WTC11 (cell line): ENCODE measurements around the gene MLPH. TPM values are rescaled to one million over a fixed set of nuclear protein-coding genes. Genes with fewer than 3 reads are reported as not detected.
A peak's percentile ranks its signal among the peaks of the same experiment; 100 is the strongest.

Source experiments
- ATAC-seq: fragments of 200-7000 bp; cut with Tn5 transposase; 2 replicates; pipeline ENCODE4 v1.10.0; 2021; ENCODE audit warnings: mild to moderate bottlenecking, moderate library complexity
- CTCF ChIA-PET: fragments of 300-600 bp; sonication (Branson Sonifier 250); formaldehyde crosslinking; loops from one replicate; lab custom pipeline; 2021; ENCODE audit warnings: antibody characterized with exemption; lab: Charles Lee
- POLR2A ChIA-PET: fragments of 350-600 bp; sonication (Branson Sonifier 250); formaldehyde crosslinking; loops from one replicate; lab custom pipeline; 2021; ENCODE audit warnings: antibody characterized with exemption; lab: Charles Lee
- DNase-seq: peaks from one replicate; pipeline ENCODE4 v3.0.0; 2021; ENCODE audit warnings: low spot score
- H3K27ac Mint-ChIP-seq: 2 replicates; pipeline ENCODE4 v1.8.0; 2021; ENCODE audit warnings: mixed read lengths
- H3K27me3 Mint-ChIP-seq: 2 replicates; pipeline ENCODE4 v1.8.0; 2021; ENCODE audit warnings: low read depth, mild to moderate bottlenecking, moderate library complexity, mixed read lengths
- H3K36me3 Mint-ChIP-seq: 2 replicates; pipeline ENCODE4 v1.8.0; 2021; ENCODE audit warnings: mixed read lengths
- H3K4me1 Mint-ChIP-seq: 2 replicates; pipeline ENCODE4 v1.8.0; 2022; ENCODE audit warnings: mixed read lengths
- H3K4me3 Mint-ChIP-seq: 2 replicates; pipeline ENCODE4 v1.8.0; 2021; ENCODE audit warnings: mild to moderate bottlenecking, moderate library complexity, mixed read lengths
- H3K9me3 Mint-ChIP-seq: 2 replicates; pipeline ENCODE4 v1.8.0; 2021; ENCODE audit warnings: mixed read lengths
- ARID4B ChIP-seq: sonication (generic); formaldehyde crosslinking; IDR thresholded peaks from 2 replicates; pipeline ENCODE4 v1.8.0; 2023; ENCODE audit warnings: missing genetic modification reagents, mild to moderate bottlenecking, borderline replicate concordance
- ATF6 ChIP-seq: sonication (generic); formaldehyde crosslinking; IDR thresholded peaks from 2 replicates; pipeline ENCODE4 v1.8.1; 2023; ENCODE audit warnings: mild to moderate bottlenecking, missing genetic modification reagents
- CREM ChIP-seq: sonication (generic); formaldehyde crosslinking; IDR thresholded peaks from 2 replicates; pipeline ENCODE4 v1.8.1; 2022; ENCODE audit warnings: mild to moderate bottlenecking, missing genetic modification reagents, moderate library complexity
- E2F4 ChIP-seq: sonication (generic); formaldehyde crosslinking; IDR thresholded peaks from 2 replicates; pipeline ENCODE4 v1.8.1; 2022; ENCODE audit warnings: low read depth, mild to moderate bottlenecking, moderate library complexity, missing genetic modification reagents, borderline replicate concordance
- GABPB1 ChIP-seq: sonication (generic); formaldehyde crosslinking; IDR thresholded peaks from 2 replicates; pipeline ENCODE4 v1.8.1; 2023; ENCODE audit warnings: mild to moderate bottlenecking, missing genetic modification reagents
- GTF2I ChIP-seq: fragments of 250-450 bp; sonication (Bioruptor Pico); conservative IDR thresholded peaks from 2 replicates; pipeline ENCODE4 v1.4.0; 2021; ENCODE audit warnings: mild to moderate bottlenecking
- HMGA2 ChIP-seq: fragments of 250-450 bp; sonication (Bioruptor Pico); IDR thresholded peaks from 2 replicates; pipeline ENCODE4 v1.4.0; 2021; ENCODE audit warnings: mild to moderate bottlenecking, moderate library complexity
- JAZF1 ChIP-seq: fragments of 250-450 bp; sonication (Bioruptor Pico); IDR thresholded peaks from 2 replicates; pipeline ENCODE4 v1.9.0; 2021; ENCODE audit warnings: moderate library complexity, mild to moderate bottlenecking, inconsistent platforms
- MYBL2 ChIP-seq: sonication (generic); formaldehyde crosslinking; IDR thresholded peaks from 2 replicates; pipeline ENCODE4 v1.8.1; 2023; ENCODE audit warnings: mild to moderate bottlenecking, moderate library complexity, missing genetic modification reagents
- NFATC4 ChIP-seq: fragments of 250-450 bp; sonication (Bioruptor Pico); IDR thresholded peaks from 2 replicates; pipeline ENCODE4 v1.9.0; 2021; ENCODE audit warnings: mild to moderate bottlenecking
- NFE2L1 ChIP-seq: sonication (generic); formaldehyde crosslinking; IDR thresholded peaks from 2 replicates; pipeline ENCODE4 v1.8.1; 2023; ENCODE audit warnings: missing genetic modification reagents
- NR2C2 ChIP-seq: sonication (generic); formaldehyde crosslinking; IDR thresholded peaks from 2 replicates; pipeline ENCODE4 v1.8.0; 2022; ENCODE audit warnings: mild to moderate bottlenecking, missing genetic modification reagents
- PRRX2 ChIP-seq: fragments of 250-450 bp; sonication (Bioruptor Pico); IDR thresholded peaks from 2 replicates; pipeline ENCODE4 v1.8.0; 2021; ENCODE audit warnings: mild to moderate bottlenecking
- RORB ChIP-seq: fragments of 250-450 bp; sonication (Bioruptor Pico); IDR thresholded peaks from 2 replicates; pipeline ENCODE4 v1.9.0; 2021; ENCODE audit warnings: mild to moderate bottlenecking
- SOX15 ChIP-seq: fragments of 250-450 bp; sonication (Bioruptor Pico); IDR thresholded peaks from 2 replicates; pipeline ENCODE4 v1.9.0; 2021; ENCODE audit warnings: mild to moderate bottlenecking
- STAT6 ChIP-seq: sonication (generic); formaldehyde crosslinking; conservative IDR thresholded peaks from 2 replicates; pipeline ENCODE4 v1.8.1; 2023; ENCODE audit warnings: mild to moderate bottlenecking, low read depth, missing genetic modification reagents, moderate library complexity
- TCF7 ChIP-seq: sonication (generic); formaldehyde crosslinking; IDR thresholded peaks from 2 replicates; pipeline ENCODE4 v1.8.0; 2022; ENCODE audit warnings: mild to moderate bottlenecking, low read depth, missing genetic modification reagents, moderate library complexity
- USF2 ChIP-seq: sonication (generic); formaldehyde crosslinking; IDR thresholded peaks from 2 replicates; pipeline ENCODE4 v1.8.1; 2023; ENCODE audit warnings: mild to moderate bottlenecking, missing genetic modification reagents, moderate library complexity
- ZBTB43 ChIP-seq: sonication (generic); formaldehyde crosslinking; IDR thresholded peaks from 2 replicates; pipeline ENCODE4 v1.8.1; 2023; ENCODE audit warnings: mild to moderate bottlenecking, missing genetic modification reagents
- ZNF121 ChIP-seq: sonication (generic); formaldehyde crosslinking; IDR thresholded peaks from 2 replicates; pipeline ENCODE4 v1.8.0; 2023; ENCODE audit warnings: missing genetic modification reagents
- ZNF232 ChIP-seq: sonication (generic); formaldehyde crosslinking; IDR thresholded peaks from 2 replicates; pipeline ENCODE4 v1.8.0; 2022; ENCODE audit warnings: mild to moderate bottlenecking, missing genetic modification reagents
- ZNF423 ChIP-seq: fragments of 250-450 bp; sonication (Bioruptor Pico); IDR thresholded peaks from 2 replicates; pipeline ENCODE4 v2.1.2; 2022; ENCODE audit warnings: mild to moderate bottlenecking, moderate library complexity
- total RNA-seq: library from RNA; stranded (reverse); gene quantifications from 3 replicates; pipeline ENCODE4 v1.2.3, GENCODE V29; 2021

The MLPH gene
- total RNA-seq, 1 experiment from 2014 or later = 10.3 TPM

- POLR2A ChIA-PET = no interaction called here
- no peak overlapping the region for H3K27ac Mint-ChIP-seq
Measured at GRCh38 chr2:237459741-237460174, 27.3 kb upstream of the MLPH start.

GRCh38 chr2:237464757-237465391 lies 22.2 kb upstream of the MLPH start:
- peak; percentile 48; the same call in 1 of the 2 replicates for ATAC-seq
- no peaks in the 10 kb centered on the region for H3K4me1 Mint-ChIP-seq
- POLR2A ChIA-PET = no interaction called here
- TF ChIP-seq RORB (CRISPR knock-in tag) = no peak
- TF ChIP-seq ZNF232 = no peak
- no peak for TF ChIP-seq GTF2I (CRISPR knock-in tag)
- TF ChIP-seq JAZF1 (CRISPR knock-in tag) = no peak
- no peak for TF ChIP-seq ARID4B (CRISPR knock-in tag)
- TF ChIP-seq USF2 (CRISPR knock-in tag) = no peak
- no peak; the same call in 1 of the 2 replicates for TF ChIP-seq ZNF121 (CRISPR knock-in tag)
- no peak for TF ChIP-seq ZBTB43

More at GRCh38 chr2:237459741-237460174, 27.3 kb upstream of the MLPH start:
- Mint-ChIP-seq H3K4me1 (no peaks in the 10 kb centered on the region), H3K4me3 (no peak overlapping the region), H3K27me3 (peaks cover 11% of the 10 kb centered on the region), H3K9me3 (peaks cover 36% of the 10 kb centered on the region), H3K36me3 (no peaks in the 10 kb centered on the region)
- ATAC-seq (no peak), DNase-seq (no peak)
- no peak for TF ChIP-seq TCF7 (CRISPR knock-in tag)
- no peak for TF ChIP-seq NFATC4 (CRISPR knock-in tag)
- TF ChIP-seq GTF2I (CRISPR knock-in tag) = no peak
- no peak for TF ChIP-seq CREM (CRISPR knock-in tag)
- TF ChIP-seq SOX15 = no peak
- TF ChIP-seq PRRX2 (CRISPR knock-in tag) = no peak
- no peak for TF ChIP-seq GABPB1 (CRISPR knock-in tag)
- no peak for TF ChIP-seq STAT6
- no peak for TF ChIP-seq NR2C2 (CRISPR knock-in tag)
- no peak for TF ChIP-seq HMGA2 (CRISPR knock-in tag)
- no peak for TF ChIP-seq ZNF423 (CRISPR knock-in tag)
- no peak for TF ChIP-seq ATF6
- TF ChIP-seq MYBL2 = no peak
- no peak for TF ChIP-seq NFE2L1 (CRISPR knock-in tag)
- TF ChIP-seq E2F4 (CRISPR knock-in tag) = no peak
- CTCF ChIA-PET = interaction anchor here (0.7 to 2.5 kb wide), 3 partner anchors 8 to 16 kb away, joined by 3 to 7 read pairs (median 3); no protein-coding TSS in a partner anchor

More at GRCh38 chr2:237464757-237465391, 22.2 kb upstream of the MLPH start:
- Mint-ChIP-seq H3K27me3 (no peaks in the 10 kb centered on the region; the same call in 1 of the 2 replicates), H3K9me3 (no peaks in the 10 kb centered on the region; the same call in 1 of the 2 replicates), H3K27ac (no peak overlapping the region), H3K36me3 (no peaks in the 10 kb centered on the region), H3K4me3 (no peak overlapping the region)
- no peak for DNase-seq
- CTCF ChIA-PET = interaction anchor here (0.8 to 2.7 kb wide), 4 partner anchors 13 to 107 kb away, joined by 4 to 8 read pairs (median 6); no protein-coding TSS in a partner anchor
